HepG2 (cell line): ENCODE data around the gene AFF4. TPM values are rescaled to one million over a fixed set of nuclear protein-coding genes. Genes with fewer than 3 reads are reported as not detected.

Source experiments
- CHD4 ChIP-seq: fragments of 200-600 bp; sonication (generic); IDR thresholded peaks from 2 replicates; pipeline ENCODE4 v1.7.0; 2017; ENCODE audit warnings: mild to moderate bottlenecking, low read length, borderline replicate concordance
- GATA4 ChIP-seq: sonication (generic); IDR thresholded peaks from 2 replicates; pipeline ENCODE4 v1.6.1; 2016; ENCODE audit warnings: antibody characterized with exemption, low read depth, borderline replicate concordance
- GATAD2A ChIP-seq: IDR thresholded peaks from 2 replicates; pipeline ENCODE4 v1.6.1; 2016
- MEIS1 ChIP-seq: sonication (generic); formaldehyde crosslinking; IDR thresholded peaks from 2 replicates; pipeline ENCODE4 v1.9.0; 2021; ENCODE audit warnings: mild to moderate bottlenecking, missing genetic modification reagents, moderate library complexity, borderline replicate concordance
- MTA1 ChIP-seq: sonication (generic); formaldehyde crosslinking; IDR thresholded peaks from 2 replicates; pipeline ENCODE4 v1.4.0; 2020; ENCODE audit warnings: missing genetic modification reagents, mild to moderate bottlenecking, borderline replicate concordance
- NFKBIZ ChIP-seq: IDR thresholded peaks from 2 replicates; pipeline ENCODE4 v1.6.1; 2018; ENCODE audit warnings: missing genetic modification reagents, missing compliant biosample characterization
- PAX8 ChIP-seq: sonication (generic); formaldehyde crosslinking; IDR thresholded peaks from 2 replicates; pipeline ENCODE4 v1.8.0; 2022; ENCODE audit warnings: mild to moderate bottlenecking, missing genetic modification reagents, borderline replicate concordance
- SALL1 ChIP-seq: sonication (generic); formaldehyde crosslinking; IDR thresholded peaks from 2 replicates; pipeline ENCODE4 v1.8.0; 2022; ENCODE audit warnings: mild to moderate bottlenecking, missing genetic modification reagents
- TAF1 ChIP-seq: sonication (generic); formaldehyde crosslinking; IDR thresholded peaks from 2 replicates; pipeline ENCODE4 v1.4.0; 2020; ENCODE audit warnings: missing genetic modification reagents
- THAP11 ChIP-seq: IDR thresholded peaks from 2 replicates; pipeline ENCODE4 v1.6.1; 2016; ENCODE audit warnings: missing biosample characterization, missing genetic modification reagents
- XRCC5 ChIP-seq: fragments of 200-400 bp; formaldehyde crosslinking; optimal IDR thresholded peaks from 2 replicates; pipeline ENCODE3; 2017; ENCODE audit warnings: mild to moderate bottlenecking, low read length
- ZNF282 ChIP-seq: fragments of 450-650 bp; IDR thresholded peaks from 2 replicates; pipeline ENCODE4 v1.6.1; 2018; ENCODE audit not compliant: partially characterized antibody
- ZNF350 ChIP-seq: sonication (generic); formaldehyde crosslinking; IDR thresholded peaks from 2 replicates; pipeline ENCODE4 v1.4.0; 2020; ENCODE audit warnings: mild to moderate bottlenecking, low read depth, missing genetic modification reagents, borderline replicate concordance
- ZNF451 ChIP-seq: sonication (generic); formaldehyde crosslinking; IDR thresholded peaks from 2 replicates; pipeline ENCODE4 v1.5.0; 2020; ENCODE audit warnings: mild to moderate bottlenecking, missing genetic modification reagents
- ZNF724P ChIP-seq: sonication (generic); formaldehyde crosslinking; IDR thresholded peaks from 2 replicates; pipeline ENCODE4 v1.8.0; 2022; ENCODE audit warnings: missing genetic modification reagents, borderline replicate concordance
- ZNF878 ChIP-seq: sonication (generic); formaldehyde crosslinking; IDR thresholded peaks from 2 replicates; pipeline ENCODE4 v1.8.1; 2023; ENCODE audit warnings: mild to moderate bottlenecking, missing genetic modification reagents, moderate library complexity
- polyA plus RNA-seq, 8 experiments: library from polyadenylated mRNA; depleted of rRNA in 3 of 8; stranded (reverse) in 7 of 8; unstranded in 1 of 8; fragments of >200 nt; fragmentation: Illumina TruSeq in 4 of 8; extraction: Trizol in 4 of 8; gene quantifications; 2 replicates each; pipeline versions ENCODE4 v1.2.1 to v1.2.3, GENCODE V29; 2011 to 2016; ENCODE audit warnings: low read depth in 4 of 8, missing spikeins in 1 of 8, mixed read lengths in 1 of 8; ENCODE audit not compliant: insufficient read depth in 1 of 8
- total RNA-seq, 5 experiments: library from RNA; depleted of rRNA; stranded (reverse); fragments of >200 nt; fragmentation: Illumina TruSeq; extraction: Trizol; gene quantifications; 2 replicates each; pipeline ENCODE4 v1.2.3, GENCODE V29; 2016; ENCODE audit warnings: low read depth in 1 of 5
- TF ChIP-seq, protein P1 (sequence below): sonication (generic); formaldehyde crosslinking; IDR thresholded peaks from 2 replicates; pipeline ENCODE4 v1.8.0; 2022; ENCODE audit warnings: missing genetic modification reagents, mild to moderate bottlenecking, moderate library complexity, borderline replicate concordance
- TF ChIP-seq, protein P2 (sequence below): sonication (generic); formaldehyde crosslinking; IDR thresholded peaks from 2 replicates; pipeline ENCODE4 v1.4.0; 2020; ENCODE audit warnings: low read depth, missing genetic modification reagents
- TF ChIP-seq, protein P3 (sequence below): sonication (generic); formaldehyde crosslinking; IDR thresholded peaks from 2 replicates; pipeline ENCODE4 v1.8.1; 2022; ENCODE audit warnings: low read depth, mild to moderate bottlenecking, missing genetic modification reagents

Gene AFF4
- total and polyA plus RNA-seq, 2 of the 13 experiments (the other 11 are each of a cell fraction or from before 2014, with no cell fraction given) = 22.1 to 25.5 TPM

DNA sequence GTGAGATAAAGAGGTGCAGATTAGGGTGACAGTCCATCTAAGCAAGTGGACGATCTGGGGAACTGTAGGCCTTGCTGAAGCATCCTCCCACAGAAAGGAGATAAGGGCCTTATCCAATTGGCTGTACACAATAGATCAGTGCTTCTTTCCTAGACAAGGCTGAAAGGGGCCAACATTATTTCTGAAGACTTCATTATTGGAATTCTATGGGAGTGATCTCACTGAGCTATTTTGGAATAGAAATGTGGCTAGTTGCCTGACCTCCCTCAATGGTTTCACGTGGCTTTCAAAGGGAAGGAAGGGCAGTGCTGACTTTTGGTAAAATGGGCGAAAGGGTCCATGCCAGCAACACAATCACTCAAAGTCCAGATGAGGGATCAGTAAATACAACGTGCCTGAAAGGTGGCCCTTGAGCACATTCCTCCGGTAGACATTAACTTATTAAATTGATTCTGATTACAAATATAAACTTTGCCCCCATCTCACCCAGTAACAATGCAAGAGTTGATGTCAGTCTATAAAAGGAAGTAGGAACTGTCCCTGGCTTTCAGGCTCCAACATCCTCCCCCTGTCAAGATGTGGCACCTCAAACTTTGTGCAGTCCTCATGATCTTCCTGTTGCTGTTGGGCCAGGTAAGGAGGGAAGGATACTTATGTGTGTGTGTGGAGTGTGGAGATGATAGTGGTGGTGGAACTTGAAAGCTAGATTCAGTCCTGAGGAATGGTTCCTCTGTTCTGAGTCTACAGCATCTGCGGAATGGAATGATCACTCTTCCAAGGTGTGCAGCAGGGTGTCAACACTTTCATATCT lies 90.1 kb downstream of the AFF4 start, which contains the start of gene LEAP2 (continued):
- TF ChIP-seq MEIS1 (peak; percentile 56; the same call in 1 of the 2 replicates), TAF1 (CRISPR knock-in tag) (0 out of 2 replicates have a peak, but pooled peaks have one; percentile 20), ZNF451 (CRISPR knock-in tag) (0 out of 2 replicates have a peak, but pooled peaks have one; percentile 19), ZNF724P (CRISPR knock-in tag) (peak; percentile 66; the same call in 1 of the 2 replicates), SALL1 (CRISPR knock-in tag) (peak; percentile 96), CHD4 (peak; percentile 74; the same call in 1 of the 2 replicates), PAX8 (CRISPR knock-in tag) (no peak), XRCC5 (no peak), THAP11 (CRISPR knock-in tag) (peak; percentile 53; the same call in 1 of the 2 replicates), ZNF350 (peak; percentile 55), GATAD2A (CRISPR knock-in tag) (peak; percentile 71), MTA1 (CRISPR knock-in tag) (no peak), ZNF282 (no peak), GATA4 (peak; percentile 54; the same call in 1 of the 2 replicates), ZNF878 (peak; percentile 44), NFKBIZ (CRISPR knock-in tag) (peak; percentile 84; the same call in 1 of the 2 replicates)
- TF ChIP-seq, protein P1, sequence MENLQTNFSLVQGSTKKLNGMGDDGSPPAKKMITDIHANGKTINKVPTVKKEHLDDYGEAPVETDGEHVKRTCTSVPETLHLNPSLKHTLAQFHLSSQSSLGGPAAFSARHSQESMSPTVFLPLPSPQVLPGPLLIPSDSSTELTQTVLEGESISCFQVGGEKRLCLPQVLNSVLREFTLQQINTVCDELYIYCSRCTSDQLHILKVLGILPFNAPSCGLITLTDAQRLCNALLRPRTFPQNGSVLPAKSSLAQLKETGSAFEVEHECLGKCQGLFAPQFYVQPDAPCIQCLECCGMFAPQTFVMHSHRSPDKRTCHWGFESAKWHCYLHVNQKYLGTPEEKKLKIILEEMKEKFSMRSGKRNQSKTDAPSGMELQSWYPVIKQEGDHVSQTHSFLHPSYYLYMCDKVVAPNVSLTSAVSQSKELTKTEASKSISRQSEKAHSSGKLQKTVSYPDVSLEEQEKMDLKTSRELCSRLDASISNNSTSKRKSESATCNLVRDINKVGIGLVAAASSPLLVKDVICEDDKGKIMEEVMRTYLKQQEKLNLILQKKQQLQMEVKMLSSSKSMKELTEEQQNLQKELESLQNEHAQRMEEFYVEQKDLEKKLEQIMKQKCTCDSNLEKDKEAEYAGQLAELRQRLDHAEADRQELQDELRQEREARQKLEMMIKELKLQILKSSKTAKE (CRISPR knock-in tag) = peak; percentile 80
- TF ChIP-seq, protein P2, sequence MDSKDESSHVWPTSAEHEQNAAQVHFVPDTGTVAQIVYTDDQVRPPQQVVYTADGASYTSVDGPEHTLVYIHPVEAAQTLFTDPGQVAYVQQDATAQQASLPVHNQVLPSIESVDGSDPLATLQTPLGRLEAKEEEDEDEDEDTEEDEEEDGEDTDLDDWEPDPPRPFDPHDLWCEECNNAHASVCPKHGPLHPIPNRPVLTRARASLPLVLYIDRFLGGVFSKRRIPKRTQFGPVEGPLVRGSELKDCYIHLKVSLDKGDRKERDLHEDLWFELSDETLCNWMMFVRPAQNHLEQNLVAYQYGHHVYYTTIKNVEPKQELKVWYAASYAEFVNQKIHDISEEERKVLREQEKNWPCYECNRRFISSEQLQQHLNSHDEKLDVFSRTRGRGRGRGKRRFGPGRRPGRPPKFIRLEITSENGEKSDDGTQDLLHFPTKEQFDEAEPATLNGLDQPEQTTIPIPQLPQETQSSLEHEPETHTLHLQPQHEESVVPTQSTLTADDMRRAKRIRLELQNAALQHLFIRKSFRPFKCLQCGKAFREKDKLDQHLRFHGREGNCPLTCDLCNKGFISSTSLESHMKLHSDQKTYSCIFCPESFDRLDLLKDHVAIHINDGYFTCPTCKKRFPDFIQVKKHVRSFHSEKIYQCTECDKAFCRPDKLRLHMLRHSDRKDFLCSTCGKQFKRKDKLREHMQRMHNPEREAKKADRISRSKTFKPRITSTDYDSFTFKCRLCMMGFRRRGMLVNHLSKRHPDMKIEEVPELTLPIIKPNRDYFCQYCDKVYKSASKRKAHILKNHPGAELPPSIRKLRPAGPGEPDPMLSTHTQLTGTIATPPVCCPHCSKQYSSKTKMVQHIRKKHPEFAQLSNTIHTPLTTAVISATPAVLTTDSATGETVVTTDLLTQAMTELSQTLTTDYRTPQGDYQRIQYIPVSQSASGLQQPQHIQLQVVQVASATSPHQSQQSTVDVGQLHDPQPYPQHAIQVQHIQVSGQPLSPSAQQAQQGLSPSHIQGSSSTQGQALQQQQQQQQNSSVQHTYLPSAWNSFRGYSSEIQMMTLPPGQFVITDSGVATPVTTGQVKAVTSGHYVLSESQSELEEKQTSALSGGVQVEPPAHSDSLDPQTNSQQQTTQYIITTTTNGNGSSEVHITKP (CRISPR knock-in tag) = peak; percentile 81
- TF ChIP-seq, protein P3, sequence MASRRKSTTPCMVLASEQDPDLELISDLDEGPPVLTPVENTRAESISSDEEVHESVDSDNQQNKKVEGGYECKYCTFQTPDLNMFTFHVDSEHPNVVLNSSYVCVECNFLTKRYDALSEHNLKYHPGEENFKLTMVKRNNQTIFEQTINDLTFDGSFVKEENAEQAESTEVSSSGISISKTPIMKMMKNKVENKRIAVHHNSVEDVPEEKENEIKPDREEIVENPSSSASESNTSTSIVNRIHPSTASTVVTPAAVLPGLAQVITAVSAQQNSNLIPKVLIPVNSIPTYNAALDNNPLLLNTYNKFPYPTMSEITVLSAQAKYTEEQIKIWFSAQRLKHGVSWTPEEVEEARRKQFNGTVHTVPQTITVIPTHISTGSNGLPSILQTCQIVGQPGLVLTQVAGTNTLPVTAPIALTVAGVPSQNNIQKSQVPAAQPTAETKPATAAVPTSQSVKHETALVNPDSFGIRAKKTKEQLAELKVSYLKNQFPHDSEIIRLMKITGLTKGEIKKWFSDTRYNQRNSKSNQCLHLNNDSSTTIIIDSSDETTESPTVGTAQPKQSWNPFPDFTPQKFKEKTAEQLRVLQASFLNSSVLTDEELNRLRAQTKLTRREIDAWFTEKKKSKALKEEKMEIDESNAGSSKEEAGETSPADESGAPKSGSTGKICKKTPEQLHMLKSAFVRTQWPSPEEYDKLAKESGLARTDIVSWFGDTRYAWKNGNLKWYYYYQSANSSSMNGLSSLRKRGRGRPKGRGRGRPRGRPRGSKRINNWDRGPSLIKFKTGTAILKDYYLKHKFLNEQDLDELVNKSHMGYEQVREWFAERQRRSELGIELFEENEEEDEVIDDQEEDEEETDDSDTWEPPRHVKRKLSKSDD (CRISPR knock-in tag) = peak; percentile 55; the same call in 1 of the 2 replicates
